Activated CD8-positive, alpha-beta memory T cell treated with anti-CD3 and anti-CD28 coated beads for 1 hour (primary cell): ENCODE data around the gene STARD3NL.

Experiments used
- DNase-seq, 2 donors: peaks; one replicate each; pipeline ENCODE4 v3.0.0-alpha.2; 2020; ENCODE audit warnings: low read depth in 1 of 2; ENCODE audit errors: extremely low read depth in 1 of 2

STARD3NL gene

GRCh38 chr7:38182450-38182849, 4.4 kb downstream of the STARD3NL start:
- DNase-seq = no peak

GRCh38 chr7:38185395-38186307, 7.6 kb downstream of the STARD3NL start:
- no peak for DNase-seq

GRCh38 chr7:38186593-38187314, 8.7 kb downstream of the STARD3NL start:
- DNase-seq = no peak

- no peak for DNase-seq
Measured at GRCh38 chr7:38187794-38188440, 9.9 kb downstream of the STARD3NL start.

- DNase-seq = no peak
Measured at GRCh38 chr7:38189231-38189938, 11.3 kb downstream of the STARD3NL start.

- DNase-seq = no peak
Measured at GRCh38 chr7:38190011-38190410, 12.0 kb downstream of the STARD3NL start.

GRCh38 chr7:38191791-38192190, 13.7 kb downstream of the STARD3NL start:
- no peak for DNase-seq

GRCh38 chr7:38192327-38192726, 14.3 kb downstream of the STARD3NL start:
- no peak for DNase-seq

- DNase-seq = no peak
Measured at GRCh38 chr7:38195804-38196595, 18.0 kb downstream of the STARD3NL start.

- no peak for DNase-seq
Measured at GRCh38 chr7:38198366-38198765, 20.3 kb downstream of the STARD3NL start.

GRCh38 chr7:38199154-38199553, 21.1 kb downstream of the STARD3NL start:
- no peak for DNase-seq

GRCh38 chr7:38199782-38200181, 21.7 kb downstream of the STARD3NL start:
- no peak for DNase-seq

GRCh38 chr7:38206071-38206470, 28.0 kb downstream of the STARD3NL start:
- DNase-seq = no peak

- DNase-seq = no peak
Measured at GRCh38 chr7:38207843-38208242, 29.8 kb downstream of the STARD3NL start.

- DNase-seq = no peak
Measured at GRCh38 chr7:38211486-38211885, 33.4 kb downstream of the STARD3NL start.

GRCh38 chr7:38211940-38212339, 33.9 kb downstream of the STARD3NL start:
- no peak for DNase-seq

- DNase-seq = no peak
Measured at GRCh38 chr7:38215115-38215514, 37.1 kb downstream of the STARD3NL start.

GRCh38 chr7:38215735-38216670, 38.0 kb downstream of the STARD3NL start:
- peak; percentile 57 to 60 for DNase-seq

GRCh38 chr7:38217672-38218071, 39.6 kb downstream of the STARD3NL start:
- no peak for DNase-seq
